Mucosa of stomach (tissue), 1 donor: ENCODE measurements around the gene RANBP3L.
"Not testable (repeated sequence)": the region's sequence is repeated elsewhere in the genome, so short reads cannot be mapped to it uniquely, and the experiment has no call there.

ENCODE experiments used
- H3K27me3 ChIP-seq: one replicate; pipeline ENCODE4 v1.7.0; 2013; ENCODE audit warnings: mild to moderate bottlenecking, low read length; ENCODE audit not compliant: control insufficient read depth, insufficient read depth
- H3K36me3 ChIP-seq: one replicate; pipeline ENCODE4 v1.7.0; 2013; ENCODE audit warnings: low read length; ENCODE audit not compliant: control insufficient read depth, insufficient read depth
- H3K4me1 ChIP-seq: one replicate; pipeline ENCODE4 v1.7.0; 2013; ENCODE audit warnings: mild to moderate bottlenecking, low read length; ENCODE audit not compliant: control insufficient read depth, insufficient read depth
- H3K4me3 ChIP-seq: one replicate; pipeline ENCODE4 v1.7.0; 2013; ENCODE audit warnings: low read length
- H3K9ac ChIP-seq: one replicate; pipeline ENCODE4 v1.7.0; 2013; ENCODE audit warnings: mild to moderate bottlenecking, low read length, moderate library complexity
- H3K9me3 ChIP-seq: one replicate; pipeline ENCODE4 v1.7.0; 2013; ENCODE audit warnings: mild to moderate bottlenecking, low read length, moderate library complexity; ENCODE audit not compliant: control insufficient read depth
- donor health status: Pancreatic carcinoma.

Gene RANBP3L

GRCh38 chr5:36301858-36302603 is at the start of gene RANBP3L:
RANBP3L (minus strand) TSS chr5:36301902; CDS start chr5:36301416, 486 bp downstream.
- Histone ChIP-seq H3K9me3 (no peaks in the 10 kb centered on the region), H3K4me1 (no peaks in the 10 kb centered on the region), H3K27me3 (no peaks in the 10 kb centered on the region), H3K36me3 (no peaks in the 10 kb centered on the region), H3K9ac (no peak within 1 kb of the TSS), H3K4me3 (no peak within 1 kb of the TSS)

- Histone ChIP-seq H3K27me3 (no peaks in the 10 kb centered on the region), H3K4me3 (no peak overlapping the region), H3K9ac (no peak overlapping the region), H3K36me3 (no peaks in the 10 kb centered on the region), H3K4me1 (no peaks in the 10 kb centered on the region), H3K9me3 (no peaks in the 10 kb centered on the region)
Observed at GRCh38 chr5:36346896-36347690, 45.4 kb upstream of the RANBP3L start.

- Histone ChIP-seq H3K36me3 (no peaks in the 10 kb centered on the region), H3K4me3 (no peak overlapping the region), H3K9me3 (no peaks in the 10 kb centered on the region), H3K9ac (no peak overlapping the region), H3K4me1 (no peaks in the 10 kb centered on the region), H3K27me3 (no peaks in the 10 kb centered on the region)
Observed at GRCh38 chr5:36344899-36345298, 43.2 kb upstream of the RANBP3L start.

- H3K4me3 ChIP-seq, H3K4me1 ChIP-seq, H3K36me3 ChIP-seq, H3K9ac ChIP-seq, H3K9me3 ChIP-seq, H3K27me3 ChIP-seq: not testable (repeated sequence)
Observed at GRCh38 chr5:36341720-36342119, 40.0 kb upstream of the RANBP3L start.

- Histone ChIP-seq H3K27me3 (no peaks in the 10 kb centered on the region), H3K36me3 (no peaks in the 10 kb centered on the region), H3K9me3 (no peaks in the 10 kb centered on the region), H3K4me3 (no peak overlapping the region), H3K9ac (no peak overlapping the region), H3K4me1 (no peaks in the 10 kb centered on the region)
Observed at GRCh38 chr5:36337597-36337996, 35.9 kb upstream of the RANBP3L start.

GRCh38 chr5:36334315-36334714 is 32.6 kb upstream of the RANBP3L start:
- Histone ChIP-seq H3K36me3 (no peaks in the 10 kb centered on the region), H3K9me3 (no peaks in the 10 kb centered on the region), H3K4me3 (no peak overlapping the region), H3K4me1 (no peaks in the 10 kb centered on the region), H3K27me3 (no peaks in the 10 kb centered on the region), H3K9ac (no peak overlapping the region)

- H3K36me3 ChIP-seq, H3K4me1 ChIP-seq, H3K9me3 ChIP-seq, H3K4me3 ChIP-seq, H3K9ac ChIP-seq, H3K27me3 ChIP-seq: not testable (repeated sequence)
Observed at GRCh38 chr5:36332720-36333119, 31.0 kb upstream of the RANBP3L start.

- H3K4me1 ChIP-seq: no peaks in the 10 kb centered on the region
- no peaks in the 10 kb centered on the region for H3K9me3 ChIP-seq
- H3K36me3 ChIP-seq: no peaks in the 10 kb centered on the region
- no peak overlapping the region for H3K4me3 ChIP-seq
- H3K9ac ChIP-seq: no peak overlapping the region
- H3K27me3 ChIP-seq: no peaks in the 10 kb centered on the region
Observed at GRCh38 chr5:36325196-36325595, 23.5 kb upstream of the RANBP3L start.

GRCh38 chr5:36323926-36324781 is 22.5 kb upstream of the RANBP3L start:
- Histone ChIP-seq H3K4me1 (no peaks in the 10 kb centered on the region), H3K27me3 (no peaks in the 10 kb centered on the region), H3K9me3 (no peaks in the 10 kb centered on the region), H3K4me3 (no peak overlapping the region), H3K36me3 (no peaks in the 10 kb centered on the region), H3K9ac (no peak overlapping the region)

- Histone ChIP-seq H3K27me3 (no peaks in the 10 kb centered on the region), H3K4me1 (no peaks in the 10 kb centered on the region), H3K9ac (no peak overlapping the region)
Observed at GRCh38 chr5:36312953-36313672, 11.4 kb upstream of the RANBP3L start.

GRCh38 chr5:36311956-36312355 is 10.3 kb upstream of the RANBP3L start:
- H3K4me1 ChIP-seq: no peaks in the 10 kb centered on the region

More at GRCh38 chr5:36312953-36313672, 11.4 kb upstream of the RANBP3L start:
- no peaks in the 10 kb centered on the region for H3K36me3 ChIP-seq
- no peak overlapping the region for H3K4me3 ChIP-seq
- no peaks in the 10 kb centered on the region for H3K9me3 ChIP-seq

More at GRCh38 chr5:36311956-36312355, 10.3 kb upstream of the RANBP3L start:
- Histone ChIP-seq H3K36me3 (no peaks in the 10 kb centered on the region), H3K27me3 (no peaks in the 10 kb centered on the region), H3K9ac (no peak overlapping the region), H3K9me3 (no peaks in the 10 kb centered on the region), H3K4me3 (no peak overlapping the region)
